Liver (tissue), 9 donors: Measurements from ENCODE around the gene HOXB2. TPM values are rescaled to one million over a fixed set of nuclear protein-coding genes. Genes with fewer than 3 reads are reported as not detected.

Experiments used
- DNase-seq: peaks from one replicate; pipeline ENCODE4 v3.0.0-alpha.2; 2017; ENCODE audit warnings: low spot score
- H3K27ac ChIP-seq, 2 donors: one replicate each; pipeline ENCODE4 v1.7.0; 2013; ENCODE audit warnings: inconsistent platforms in 2 of 2, low read length in 2 of 2, control low read depth in 1 of 2, low read depth in 1 of 2, mild to moderate bottlenecking in 1 of 2
- H3K27me3 ChIP-seq, 4 donors: one replicate each; pipeline versions ENCODE4 v1.6.1 to v1.7.0; 2013; ENCODE audit warnings: low read length in 3 of 4, inconsistent platforms in 1 of 4, mild to moderate bottlenecking in 1 of 4, moderate library complexity in 1 of 4; ENCODE audit not compliant: control insufficient read depth in 4 of 4, insufficient read depth in 4 of 4
- H3K36me3 ChIP-seq, 4 donors: one replicate each; pipeline versions ENCODE4 v1.6.1 to v1.7.0; 2013; ENCODE audit warnings: low read length in 3 of 4, mild to moderate bottlenecking in 3 of 4, low read depth in 1 of 4, moderate library complexity in 1 of 4; ENCODE audit not compliant: control insufficient read depth in 4 of 4, insufficient read depth in 3 of 4
- H3K4me1 ChIP-seq, 4 donors: one replicate each; pipeline versions ENCODE4 v1.6.1 to v1.7.0; 2013; ENCODE audit warnings: low read length in 3 of 4, mild to moderate bottlenecking in 3 of 4, moderate library complexity in 1 of 4; ENCODE audit not compliant: control insufficient read depth in 4 of 4, insufficient read depth in 4 of 4
- H3K4me3 ChIP-seq, 3 donors: one replicate each; pipeline versions ENCODE4 v1.6.1 to v1.7.0; 2013; ENCODE audit warnings: low read length in 3 of 3, control low read depth in 1 of 3, low read depth in 1 of 3, mild to moderate bottlenecking in 1 of 3
- H3K9ac ChIP-seq, 2 donors: one replicate each; pipeline ENCODE4 v1.7.0; 2013; ENCODE audit warnings: low read length in 2 of 2, mild to moderate bottlenecking in 2 of 2, moderate library complexity in 2 of 2, control low read depth in 1 of 2, low read depth in 1 of 2
- H3K9me3 ChIP-seq, 4 donors: one replicate each; pipeline versions ENCODE4 v1.6.1 to v1.7.0; 2013; ENCODE audit warnings: low read length in 3 of 4; ENCODE audit not compliant: control insufficient read depth in 4 of 4
- ATF3 ChIP-seq: IDR thresholded peaks from 2 replicates; pipeline ENCODE4 v1.6.1; 2016; ENCODE audit warnings: antibody characterized with exemption
- CTCF ChIP-seq: fragments of 150-350 bp; IDR thresholded peaks from 2 replicates; pipeline ENCODE4 v1.5.1; 2017; ENCODE audit warnings: improper control_type of control experiment, low read depth, low read length; ENCODE audit not compliant: missing input control
- EGR1 ChIP-seq, 2 donors: IDR thresholded peaks; 2 replicates each; pipeline ENCODE4 v1.6.1; 2016 to 2018; ENCODE audit warnings: antibody characterized with exemption in 2 of 2, low read depth in 2 of 2
- FOXA1 ChIP-seq: IDR thresholded peaks from 2 replicates; pipeline ENCODE4 v1.6.1; 2016; ENCODE audit warnings: antibody characterized with exemption
- FOXA2 ChIP-seq: IDR thresholded peaks from 2 replicates; pipeline ENCODE4 v1.6.1; 2016; ENCODE audit warnings: antibody characterized with exemption
- GABPA ChIP-seq, 2 donors: IDR thresholded peaks in 1 of 2; conservative IDR thresholded peaks in 1 of 2; 2 replicates each; pipeline ENCODE4 v1.6.1; 2016; ENCODE audit warnings: antibody characterized with exemption in 2 of 2, mild to moderate bottlenecking in 1 of 2, moderate library complexity in 1 of 2
- HNF4A ChIP-seq, 2 donors: conservative IDR thresholded peaks; 2 replicates each; pipeline ENCODE4 v1.6.1; 2016; ENCODE audit warnings: antibody characterized with exemption in 2 of 2, mild to moderate bottlenecking in 2 of 2
- HNF4G ChIP-seq: IDR thresholded peaks from 2 replicates; pipeline ENCODE4 v1.6.1; 2016; ENCODE audit warnings: antibody characterized with exemption
- JUND ChIP-seq, 2 donors: IDR thresholded peaks; 2 replicates each; pipeline ENCODE4 v1.6.1; 2016; ENCODE audit warnings: antibody characterized with exemption in 2 of 2
- MAX ChIP-seq: IDR thresholded peaks from 2 replicates; pipeline ENCODE4 v1.6.1; 2016; ENCODE audit warnings: antibody characterized with exemption
- NR2F2 ChIP-seq: IDR thresholded peaks from 2 replicates; pipeline ENCODE4 v1.6.1; 2016; ENCODE audit warnings: antibody characterized with exemption
- RAD21 ChIP-seq, 2 donors: IDR thresholded peaks; 2 replicates each; pipeline ENCODE4 v1.6.1; 2016; ENCODE audit warnings: antibody characterized with exemption in 2 of 2, mild to moderate bottlenecking in 2 of 2
- REST ChIP-seq: IDR thresholded peaks from 2 replicates; pipeline ENCODE4 v1.6.1; 2016; ENCODE audit warnings: antibody characterized with exemption, mild to moderate bottlenecking
- RXRA ChIP-seq, 2 donors: IDR thresholded peaks; 2 replicates each; pipeline ENCODE4 v1.6.1; 2017 to 2018; ENCODE audit warnings: antibody characterized with exemption in 2 of 2, mild to moderate bottlenecking in 1 of 2
- SP1 ChIP-seq: IDR thresholded peaks from 2 replicates; pipeline ENCODE4 v1.6.1; 2018; ENCODE audit warnings: antibody characterized with exemption, mild to moderate bottlenecking
- TAF1 ChIP-seq: conservative IDR thresholded peaks from 2 replicates; pipeline ENCODE4 v1.6.1; 2016; ENCODE audit warnings: antibody characterized with exemption, mild to moderate bottlenecking
- YY1 ChIP-seq: IDR thresholded peaks from 2 replicates; pipeline ENCODE4 v1.6.1; 2016; ENCODE audit warnings: antibody characterized with exemption, mild to moderate bottlenecking
- ZBTB33 ChIP-seq: IDR thresholded peaks from 2 replicates; pipeline ENCODE4 v1.6.1; 2016; ENCODE audit warnings: antibody characterized with exemption
- WGBS: extraction: QIAGEN DNeasy Blood & Tissue Kit; methylation state at CpG from one replicate; pipeline ENCODE4 v1.1.7; 2013; 5-methylcytosine and 5-hydroxymethylcytosine counted together
- polyA plus RNA-seq, 2 donors: library from polyadenylated mRNA; stranded (reverse) in 1 of 2; unstranded in 1 of 2; fragments of 200-250 nt in 1 of 2; fragments of >200 nt in 1 of 2; fragmentation: Nextera tagmentation in 1 of 2; extraction: Ambion mirVana in 1 of 2; gene quantifications; one replicate each; pipeline versions ENCODE4 v1.2.1 to v1.2.3, GENCODE V29; 2013 to 2015
- total RNA-seq, 2 donors: library from RNA; depleted of rRNA; stranded (reverse); fragments of >200 nt; gene quantifications; one replicate each; pipeline ENCODE4 v1.2.3, GENCODE V29; 2014
- donor health status: healthy.
- donor health status: healthy.
- donor health status: healthy.
- donor health status: healthy.
- donor health status: healthy.

HOXB2 gene
- total and polyA plus RNA-seq, 4 donors = 0.67 to 2.5 (median 1.8) TPM

GRCh38 chr17:48568499-48569239, 23.8 kb upstream of the HOXB2 start:
- no peak for DNase-seq
- Histone ChIP-seq H3K9ac (peak overlapping the region in 1 of 2 donors; percentile 36), H3K4me3 (peak overlapping the region in 1 of 3 donors; percentile 5), H3K9me3 (no peaks in the 10 kb centered on the region), H3K27me3 (peaks cover 0 to 38% (median 9%) of the 10 kb centered on the region in 4 donors), H3K36me3 (no peaks in the 10 kb centered on the region), H3K27ac (peak overlapping the region in 1 of 2 donors; percentile 51), H3K4me1 (peaks cover 0 to 2% (median 0%) of the 10 kb centered on the region in 4 donors)
- WGBS = 16% methylated on average over 33 of the region's 33 CpGs
- TF ChIP-seq ATF3 (no peak), ZBTB33 (no peak), MAX (no peak), RXRA (IDR thresholded peaks at IDR 0.05) (no peak)

- no peaks in the 10 kb centered on the region for H3K36me3 ChIP-seq
- peaks cover 0 to 36% (median 11%) of the 10 kb centered on the region in 4 donors for H3K27me3 ChIP-seq
- WGBS = 21% methylated on average over 2 of the region's 2 CpGs
- H3K9ac ChIP-seq = no peak overlapping the region
- DNase-seq = no peak
- no peak overlapping the region for H3K4me3 ChIP-seq
- TF ChIP-seq HNF4G = no peak
- no peak for TF ChIP-seq NR2F2
- no peak for TF ChIP-seq HNF4A (conservative IDR thresholded peaks at IDR 0.05)
- no peak for TF ChIP-seq YY1
- no peak for TF ChIP-seq MAX
- TF ChIP-seq FOXA1 = no peak
- no peak for TF ChIP-seq ATF3
- TF ChIP-seq JUND (IDR thresholded peaks at IDR 0.05) = no peak
- no peak for TF ChIP-seq FOXA2
- TF ChIP-seq EGR1 (IDR thresholded peaks at IDR 0.05; ENCODE audit: low read depth in 2 of 2) = no peak
- TF ChIP-seq RAD21 (IDR thresholded peaks at IDR 0.05) = no peak
- no peak for TF ChIP-seq REST
- TF ChIP-seq SP1 = no peak
- no peak for TF ChIP-seq ZBTB33
- no peak for TF ChIP-seq GABPA (IDR thresholded peaks at IDR 0.05 in 1 of 2, conservative IDR thresholded peaks at IDR 0.05 in 1 of 2)
- no peak for TF ChIP-seq CTCF
- TF ChIP-seq TAF1 = no peak
- no peak overlapping the region for H3K27ac ChIP-seq
- H3K4me1 ChIP-seq = peaks cover 0 to 2% (median 0%) of the 10 kb centered on the region in 4 donors
- no peaks in the 10 kb centered on the region for H3K9me3 ChIP-seq
Observed at GRCh38 chr17:48567646-48568354, 22.9 kb upstream of the HOXB2 start.
